ENCODE results near the gene CLSTN2.

CLSTN2 gene

DNA sequence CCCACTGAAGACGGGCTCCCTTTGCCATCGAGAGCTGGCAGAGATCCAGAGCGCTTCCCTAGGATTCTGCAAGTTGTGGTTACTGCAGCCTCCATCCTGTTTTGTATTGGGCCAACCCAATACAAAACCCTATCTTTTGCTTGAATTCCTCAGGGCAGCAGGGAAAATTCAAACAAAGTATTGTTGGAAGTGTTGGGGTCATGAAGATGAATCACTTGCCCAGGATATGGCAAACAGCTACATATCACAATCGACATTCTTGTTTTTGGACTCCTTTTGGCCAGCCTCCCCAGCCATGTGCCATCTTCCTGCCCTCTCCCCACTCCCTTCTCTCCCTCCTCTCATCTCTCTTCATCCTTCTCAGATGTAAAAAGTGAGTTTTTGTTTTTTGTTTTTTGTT lies 642.9 kb downstream of the CLSTN2 start:
- TF ChIP-seq, protein P1, sequence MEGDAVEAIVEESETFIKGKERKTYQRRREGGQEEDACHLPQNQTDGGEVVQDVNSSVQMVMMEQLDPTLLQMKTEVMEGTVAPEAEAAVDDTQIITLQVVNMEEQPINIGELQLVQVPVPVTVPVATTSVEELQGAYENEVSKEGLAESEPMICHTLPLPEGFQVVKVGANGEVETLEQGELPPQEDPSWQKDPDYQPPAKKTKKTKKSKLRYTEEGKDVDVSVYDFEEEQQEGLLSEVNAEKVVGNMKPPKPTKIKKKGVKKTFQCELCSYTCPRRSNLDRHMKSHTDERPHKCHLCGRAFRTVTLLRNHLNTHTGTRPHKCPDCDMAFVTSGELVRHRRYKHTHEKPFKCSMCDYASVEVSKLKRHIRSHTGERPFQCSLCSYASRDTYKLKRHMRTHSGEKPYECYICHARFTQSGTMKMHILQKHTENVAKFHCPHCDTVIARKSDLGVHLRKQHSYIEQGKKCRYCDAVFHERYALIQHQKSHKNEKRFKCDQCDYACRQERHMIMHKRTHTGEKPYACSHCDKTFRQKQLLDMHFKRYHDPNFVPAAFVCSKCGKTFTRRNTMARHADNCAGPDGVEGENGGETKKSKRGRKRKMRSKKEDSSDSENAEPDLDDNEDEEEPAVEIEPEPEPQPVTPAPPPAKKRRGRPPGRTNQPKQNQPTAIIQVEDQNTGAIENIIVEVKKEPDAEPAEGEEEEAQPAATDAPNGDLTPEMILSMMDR (IDR thresholded peaks at IDR 0.05): no peak
- DNase-seq (ENCODE audit: low spot score): no peak
- Histone ChIP-seq H3K4me3 (no peak overlapping the region), H3K27ac (no peak overlapping the region)

DNA sequence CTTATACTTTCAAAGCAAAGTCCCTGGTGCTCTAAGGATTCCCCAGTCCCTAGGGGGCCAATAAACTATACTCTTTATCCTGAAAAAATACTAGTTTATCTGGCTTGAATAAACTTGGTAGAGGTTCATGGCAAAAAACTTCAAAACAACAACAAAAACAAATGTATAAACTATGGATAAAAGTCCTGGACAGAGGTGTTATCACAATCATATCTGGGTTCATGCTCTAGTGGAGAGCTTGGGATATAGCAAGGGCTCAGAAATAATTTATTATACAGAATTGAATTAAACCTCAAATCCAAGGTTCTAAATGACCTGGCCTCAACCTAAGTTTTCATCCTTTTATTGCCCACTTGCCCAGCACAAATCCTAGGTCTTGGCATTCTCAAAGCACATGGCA lies 644.3 kb downstream of the CLSTN2 start:
- no peak overlapping the region for H3K4me3 ChIP-seq
- H3K27ac ChIP-seq: no peak overlapping the region
- TF ChIP-seq, protein P1 (IDR thresholded peaks at IDR 0.05): no peak
- DNase-seq (ENCODE audit: low spot score): no peak

DNA sequence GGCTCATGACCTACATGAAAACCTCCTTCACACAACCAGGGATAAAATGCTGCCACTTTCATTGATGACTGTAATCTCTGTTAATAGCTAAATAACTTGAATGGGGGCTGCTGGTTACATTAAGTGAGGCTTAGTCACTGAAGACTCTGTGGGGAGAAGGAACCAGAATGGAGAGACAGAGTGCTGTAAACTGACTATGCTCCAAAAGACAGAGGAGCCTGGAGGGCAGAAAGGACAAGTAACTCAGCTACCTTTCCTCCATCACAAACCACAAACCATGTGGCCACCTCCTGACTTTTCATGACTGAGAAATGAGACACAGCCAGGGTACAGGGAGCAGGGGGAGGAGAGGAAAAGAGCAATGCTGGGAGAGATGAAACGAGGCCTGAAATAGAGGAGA lies 645.8 kb downstream of the CLSTN2 start:
- TF ChIP-seq, protein P1 (IDR thresholded peaks at IDR 0.05): no peak
- H3K27ac ChIP-seq: no peak overlapping the region
- no peak for DNase-seq (ENCODE audit: low spot score)
- H3K4me3 ChIP-seq: no peak overlapping the region

DNA sequence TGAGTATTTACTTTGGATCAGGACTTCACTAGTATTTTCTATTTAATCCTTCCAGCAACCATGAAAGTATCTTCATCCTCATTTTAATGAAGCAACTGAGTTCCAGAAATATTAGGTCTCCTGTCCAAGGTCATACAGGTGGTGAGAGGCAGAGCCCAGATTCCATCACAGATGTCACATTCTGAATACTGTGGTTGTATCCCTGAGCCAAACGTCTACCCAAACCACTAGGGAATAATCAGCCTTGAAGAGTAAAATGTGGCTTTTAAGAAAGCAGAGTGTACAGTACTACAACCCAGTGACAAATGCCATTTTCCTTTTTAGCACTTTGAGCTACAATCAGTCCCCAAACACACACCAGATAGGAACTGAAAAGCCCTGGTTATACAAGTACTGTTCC lies 649.6 kb downstream of the CLSTN2 start:
- no peak for DNase-seq (ENCODE audit: low spot score)
- no peak overlapping the region for H3K4me3 ChIP-seq
- no peak overlapping the region for H3K27ac ChIP-seq
- TF ChIP-seq, protein P1 (IDR thresholded peaks at IDR 0.05): no peak

DNA sequence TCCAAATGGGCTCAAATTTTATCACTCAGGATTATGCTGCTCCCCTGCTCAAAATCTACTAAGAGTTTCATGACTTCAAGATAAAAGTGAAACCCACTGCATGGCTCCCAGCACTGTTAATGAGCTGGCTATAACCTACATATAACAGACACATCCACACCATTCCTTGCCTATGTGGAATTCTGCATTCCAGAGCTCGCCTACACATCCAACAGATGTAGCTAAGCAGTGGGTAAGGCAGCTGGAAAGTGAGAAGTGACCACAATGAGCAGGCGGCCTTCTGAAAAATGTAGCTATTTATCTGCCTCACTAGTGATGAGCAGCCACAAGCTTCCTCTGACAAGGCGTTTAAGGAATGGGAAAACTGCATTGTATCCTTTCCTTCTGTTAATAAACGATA lies 650.8 kb downstream of the CLSTN2 start:
- no peak overlapping the region for H3K4me3 ChIP-seq
- no peak overlapping the region for H3K27ac ChIP-seq
- TF ChIP-seq, protein P1 (IDR thresholded peaks at IDR 0.05): no peak
- no peak for DNase-seq (ENCODE audit: low spot score)

DNA sequence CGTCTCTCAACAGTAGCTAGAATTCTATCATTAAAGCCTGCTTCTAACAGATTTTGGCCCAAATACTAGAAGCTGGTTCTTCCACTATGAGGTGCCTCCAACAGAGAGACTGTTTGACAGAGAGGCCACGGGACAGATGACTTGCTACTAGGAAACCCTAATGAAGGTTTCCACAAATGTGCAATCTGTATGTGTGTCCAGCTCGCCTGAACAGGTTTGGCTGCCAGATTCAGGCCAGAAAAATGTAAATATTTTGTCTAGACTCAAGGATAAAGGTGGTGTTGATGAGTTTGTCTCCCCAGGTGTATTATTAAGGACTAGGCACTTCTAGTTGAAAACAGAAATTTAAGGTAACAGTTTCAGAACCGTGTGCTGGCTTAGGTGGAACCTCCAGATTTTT lies 651.3 kb downstream of the CLSTN2 start:
- Histone ChIP-seq H3K27ac (no peak overlapping the region), H3K4me3 (no peak overlapping the region)
- no peak for DNase-seq (ENCODE audit: low spot score)
- TF ChIP-seq, protein P1 (IDR thresholded peaks at IDR 0.05): no peak

DNA sequence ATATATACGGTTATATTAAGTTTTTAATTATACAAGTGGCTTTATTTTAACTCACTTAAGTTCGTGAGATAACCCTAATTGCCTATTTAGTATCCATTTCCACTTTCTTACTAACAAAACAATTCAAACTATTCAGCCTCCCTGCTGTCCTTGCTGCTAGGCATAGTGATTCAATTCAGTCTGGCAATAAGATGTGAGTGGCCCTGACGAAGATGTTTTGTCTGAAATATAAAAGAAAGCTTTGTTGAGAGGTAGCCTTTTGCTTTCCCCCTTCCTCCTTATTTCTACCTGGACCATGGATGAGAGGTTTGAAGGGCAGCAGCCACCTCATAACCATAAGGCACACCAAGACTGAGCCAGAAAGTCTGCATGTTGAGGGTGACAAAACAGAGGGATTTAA lies 653.6 kb downstream of the CLSTN2 start:
- TF ChIP-seq, protein P1 (IDR thresholded peaks at IDR 0.05): no peak
- no peak overlapping the region for H3K27ac ChIP-seq

More for the DNA sequence above, 653.6 kb downstream of the CLSTN2 start:
- no peak for DNase-seq (ENCODE audit: low spot score)
- no peak overlapping the region for H3K4me3 ChIP-seq

Data from coronary artery (tissue), 2 donors.